Aorta (tissue), 5 donors: Measurements from ENCODE around the gene DAB2IP. TPM values are rescaled to one million over a fixed set of nuclear protein-coding genes. Genes with fewer than 3 reads are reported as not detected.
A peak's percentile ranks its signal among the peaks of the same experiment; 100 is the strongest.

Source experiments
- ATAC-seq: fragments of 200-7000 bp; cut with Tn5 transposase; one replicate; pipeline ENCODE4 v1.9.1; 2022; ENCODE audit warnings: moderate library complexity; ENCODE audit not compliant: low FRiP score
- DNase-seq, 2 donors: peaks; one replicate each; pipeline ENCODE4 v3.0.0-alpha.2; 2020
- H3K27ac ChIP-seq, 2 donors: one replicate each; pipeline ENCODE4 v1.5.1; 2013; ENCODE audit warnings: low read length in 2 of 2, mild to moderate bottlenecking in 2 of 2, moderate library complexity in 2 of 2, control low read depth in 1 of 2, inconsistent platforms in 1 of 2, low read depth in 1 of 2
- H3K27me3 ChIP-seq, 2 donors: one replicate each; pipeline ENCODE4 v1.6.1; 2013; ENCODE audit warnings: control low read depth in 1 of 2, low read length in 1 of 2, mild to moderate bottlenecking in 1 of 2, moderate library complexity in 1 of 2; ENCODE audit not compliant: insufficient read depth in 2 of 2, control insufficient read depth in 1 of 2
- H3K36me3 ChIP-seq, 2 donors: one replicate each; pipeline ENCODE4 v1.6.1; 2013; ENCODE audit warnings: control low read depth in 1 of 2, low read length in 1 of 2, mild to moderate bottlenecking in 1 of 2; ENCODE audit not compliant: insufficient read depth in 2 of 2, control insufficient read depth in 1 of 2
- H3K4me1 ChIP-seq, 2 donors: one replicate each; pipeline ENCODE4 v1.6.1; 2013; ENCODE audit warnings: low read length in 2 of 2, control low read depth in 1 of 2, mild to moderate bottlenecking in 1 of 2, moderate library complexity in 1 of 2; ENCODE audit not compliant: insufficient read depth in 2 of 2, control insufficient read depth in 1 of 2
- H3K4me3 ChIP-seq, 2 donors: one replicate each; pipeline ENCODE4 v1.5.1; 2013; ENCODE audit warnings: low read length in 2 of 2, control low read depth in 1 of 2, mild to moderate bottlenecking in 1 of 2
- H3K9me3 ChIP-seq: one replicate; pipeline ENCODE4 v1.6.1; 2013; ENCODE audit warnings: mild to moderate bottlenecking, low read length; ENCODE audit not compliant: control insufficient read depth
- WGBS, 2 donors: extraction: QIAGEN DNeasy Blood & Tissue Kit; methylation state at CpG; one replicate each; pipeline ENCODE4 v1.1.7; 2013; 5-methylcytosine and 5-hydroxymethylcytosine counted together
- intact Hi-C, 2 donors: fragments of 100-400 bp; cut with DNase I; formaldehyde crosslinking; loops; one replicate each; pipeline versions ENCODE4 v1.14.2 to v1.15.0; 2022
- polyA plus RNA-seq, 2 donors: library from polyadenylated mRNA; stranded (reverse); fragments of 200-250 nt; gene quantifications; one replicate each; pipeline ENCODE4 v1.2.3, GENCODE V29; 2013
- total RNA-seq, 2 donors: library from RNA; stranded (reverse); fragmentation: NEBNext Ultra II Directional; extraction: Animal tissue kit (Norgen Biotek cat#: 25700); gene quantifications; one replicate each; pipeline ENCODE4 v1.2.1, GENCODE V29; 2021
- donor health status: healthy with polysubstance abuse.
- donor health status: Bipolar disorder and iron deficiency.
- donor health status: DM: no; HTN: no; CAD: no.
- donor health status: DM: no; HTN: no; CAD: no.
- donor health status: DM: yes; HTN: yes; CAD: no.

Gene DAB2IP
- total and polyA plus RNA-seq, 4 donors: 12.0 to 75.4 (median 51.4) TPM

DNA sequence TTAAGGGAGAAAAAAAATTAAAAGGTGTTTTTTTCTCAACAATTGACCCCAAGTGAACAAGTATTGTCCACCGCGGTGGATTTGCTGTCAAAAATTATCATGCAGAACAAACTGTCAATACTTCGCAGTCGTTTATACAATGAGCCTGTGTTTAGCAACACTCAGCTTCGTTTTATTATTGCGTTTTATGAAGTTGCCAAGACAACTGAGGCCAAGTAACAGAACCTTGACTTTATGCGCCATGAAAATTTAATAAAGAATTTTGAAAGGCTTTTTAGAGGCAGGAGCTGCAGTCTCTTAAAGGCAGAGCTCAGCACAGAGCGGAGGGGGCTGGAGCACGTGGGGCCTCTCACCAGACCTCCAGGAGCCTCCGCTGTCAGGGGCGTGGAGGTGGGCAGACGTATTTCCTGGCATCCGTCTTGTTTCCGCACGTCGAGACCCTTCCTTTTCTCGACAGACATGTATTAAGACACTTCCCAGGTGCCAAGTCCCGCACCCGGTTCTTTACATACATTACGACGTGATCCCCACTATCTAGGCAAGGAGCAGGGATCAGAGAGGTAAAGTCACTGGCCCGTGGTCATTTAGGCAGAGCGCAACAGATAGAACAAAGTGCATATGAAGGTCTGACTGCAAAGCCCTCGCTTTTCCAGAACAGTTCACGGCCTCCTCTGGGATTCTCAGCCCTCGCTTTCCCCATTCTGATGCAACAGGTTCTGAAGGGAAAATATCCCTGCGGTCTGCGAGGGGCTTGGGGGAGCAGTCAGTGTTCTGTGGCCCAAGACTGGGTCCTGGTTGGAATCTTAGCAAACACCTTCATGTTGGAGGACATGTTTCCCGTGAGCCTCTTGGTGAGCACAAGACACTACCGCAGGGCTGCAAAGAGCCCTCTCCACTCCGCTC is 164.4 kb downstream of the DAB2IP start:
- H3K27ac ChIP-seq: no peak overlapping the region
- no peaks in the 10 kb centered on the region for H3K36me3 ChIP-seq
- DNase-seq (peak in 1 of 2 donors; percentile 52), ATAC-seq (no peak)
- no peaks in the 10 kb centered on the region for H3K9me3 ChIP-seq
- H3K4me1 ChIP-seq: no peaks in the 10 kb centered on the region
- intact Hi-C loops: no loop called here
- H3K4me3 ChIP-seq: no peak overlapping the region
- 86 to 88% methylated on average over 31 of the region's 31 CpGs for WGBS, 2 donors
- no peaks in the 10 kb centered on the region for H3K27me3 ChIP-seq

- whole genome bisulfite sequencing, 2 donors: 88 to 94% methylated on average over 23 of the region's 23 CpGs
- no peaks in the 10 kb centered on the region for H3K36me3 ChIP-seq
- H3K27me3 ChIP-seq: no peaks in the 10 kb centered on the region
- no peak overlapping the region for H3K4me3 ChIP-seq
- no peaks in the 10 kb centered on the region for H3K4me1 ChIP-seq
- no peak for ATAC-seq
- no peaks in the 10 kb centered on the region for H3K9me3 ChIP-seq
- no peak overlapping the region for H3K27ac ChIP-seq
- intact Hi-C loops: no loop called here
- DNase-seq: no peak
Measured at GRCh38 chr9:121816449-121816817, 165.0 kb downstream of the DAB2IP start.

GRCh38 chr9:121816845-121817450 is 165.5 kb downstream of the DAB2IP start:
- Histone ChIP-seq H3K27me3 (no peaks in the 10 kb centered on the region), H3K4me1 (no peaks in the 10 kb centered on the region), H3K27ac (no peak overlapping the region), H3K36me3 (no peaks in the 10 kb centered on the region), H3K4me3 (no peak overlapping the region), H3K9me3 (no peaks in the 10 kb centered on the region)
- intact Hi-C loops: no loop called here
- WGBS, 2 donors: 80% methylated on average over 12 of the region's 12 CpGs
- DNase-seq: peak in 1 of 2 donors; percentile 23
- ATAC-seq: no peak

GRCh38 chr9:121817476-121817875 is 166.0 kb downstream of the DAB2IP start:
- Histone ChIP-seq H3K4me1 (no peaks in the 10 kb centered on the region), H3K36me3 (no peaks in the 10 kb centered on the region), H3K27me3 (no peaks in the 10 kb centered on the region), H3K27ac (no peak overlapping the region), H3K9me3 (no peaks in the 10 kb centered on the region), H3K4me3 (no peak overlapping the region)
- DNase-seq (peak in 1 of 2 donors; percentile 55), ATAC-seq (no peak)
- WGBS, 2 donors: 89 to 90% methylated on average over 9 of the region's 9 CpGs
- intact Hi-C loops: no loop called here

GRCh38 chr9:121818016-121818661 is 166.7 kb downstream of the DAB2IP start:
- WGBS, 2 donors: 83 to 89% methylated on average over 19 of the region's 19 CpGs
- peak in 1 of 2 donors; percentile 71 for DNase-seq
- Histone ChIP-seq H3K27ac (no peak overlapping the region), H3K27me3 (no peaks in the 10 kb centered on the region), H3K4me1 (no peaks in the 10 kb centered on the region), H3K36me3 (no peaks in the 10 kb centered on the region), H3K4me3 (no peak overlapping the region), H3K9me3 (no peaks in the 10 kb centered on the region)
- ATAC-seq: no peak
- intact Hi-C loops: no loop called here

DNA sequence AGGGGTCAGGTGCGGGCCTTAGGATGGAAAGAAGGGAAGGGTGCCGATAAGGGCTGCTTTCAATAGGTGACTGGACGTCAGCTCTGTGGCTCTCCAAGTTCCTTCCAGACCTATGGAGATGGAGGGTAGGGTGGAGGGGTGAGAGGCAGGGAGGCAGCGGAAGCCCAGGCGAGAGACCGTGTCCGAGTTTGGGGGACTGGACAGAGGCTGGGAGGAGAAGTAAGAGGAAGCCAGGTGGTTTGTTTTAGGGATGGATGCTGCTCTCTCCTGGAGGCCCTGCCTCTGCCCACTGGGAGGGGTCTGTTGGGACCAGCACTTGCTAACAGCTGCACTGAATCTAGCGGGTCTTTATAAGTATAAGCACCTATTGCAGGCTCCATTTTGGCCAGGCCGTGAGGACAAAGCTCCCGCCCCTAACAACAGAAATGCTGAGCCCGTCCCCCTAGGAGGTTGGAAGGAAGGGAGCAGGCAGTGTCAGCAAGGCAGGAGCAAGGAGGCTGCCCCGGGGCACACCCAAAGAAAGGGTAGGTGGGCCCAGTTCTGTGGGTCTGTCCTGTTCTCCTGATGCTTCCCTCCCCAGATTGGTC is 167.5 kb downstream of the DAB2IP start:
- ATAC-seq (no peak), DNase-seq (peak in 1 of 2 donors; percentile 44)
- Histone ChIP-seq H3K36me3 (no peaks in the 10 kb centered on the region), H3K27me3 (no peaks in the 10 kb centered on the region), H3K4me1 (no peaks in the 10 kb centered on the region), H3K27ac (no peak overlapping the region), H3K9me3 (no peaks in the 10 kb centered on the region), H3K4me3 (no peak overlapping the region)
- intact Hi-C loops: no loop called here
- WGBS, 2 donors: 87 to 89% methylated on average over 12 of the region's 12 CpGs

- Histone ChIP-seq H3K27ac (no peak overlapping the region), H3K4me1 (no peaks in the 10 kb centered on the region), H3K36me3 (no peaks in the 10 kb centered on the region), H3K9me3 (no peaks in the 10 kb centered on the region), H3K27me3 (no peaks in the 10 kb centered on the region), H3K4me3 (no peak overlapping the region)
- WGBS, 2 donors: 75 to 78% methylated on average over 20 of the region's 20 CpGs
- ATAC-seq: no peak
- DNase-seq: peak in 1 of 2 donors; percentile 74
- intact Hi-C loops: no loop called here
Measured at GRCh38 chr9:121819428-121820231, 168.2 kb downstream of the DAB2IP start.
